Lung (tissue), 12 donors: ENCODE results near the gene DDX56. TPM values are rescaled to one million over a fixed set of nuclear protein-coding genes. Genes with fewer than 3 reads are reported as not detected.

Experiments used
- ATAC-seq: fragments of 200-7000 bp; cut with Tn5 transposase; one replicate; pipeline ENCODE4 v1.9.1; 2020; ENCODE audit warnings: moderate number of reproducible peaks; ENCODE audit not compliant: insufficient read depth, low FRiP score
- DNase-seq, 3 donors: peaks; one replicate each; pipeline ENCODE4 v3.0.0-alpha.2; 2013 to 2017
- H3K27ac ChIP-seq, 2 donors: one replicate each; pipeline ENCODE4 v1.5.1; 2013; ENCODE audit warnings: mild to moderate bottlenecking in 2 of 2, moderate library complexity in 2 of 2, control low read depth in 1 of 2, inconsistent platforms in 1 of 2, low read depth in 1 of 2, low read length in 1 of 2
- H3K27me3 ChIP-seq, 3 donors: one replicate each; pipeline ENCODE4 v1.5.1; 2013; ENCODE audit warnings: low read length in 2 of 3; ENCODE audit not compliant: control insufficient read depth in 3 of 3, insufficient read depth in 3 of 3
- H3K36me3 ChIP-seq, 4 donors: one replicate each; pipeline ENCODE4 v1.5.1; 2013; ENCODE audit warnings: low read length in 4 of 4, mild to moderate bottlenecking in 1 of 4, moderate library complexity in 1 of 4; ENCODE audit not compliant: control insufficient read depth in 4 of 4, insufficient read depth in 4 of 4
- H3K4me1 ChIP-seq, 5 donors: one replicate each; pipeline ENCODE4 v1.5.1; 2013; ENCODE audit warnings: low read length in 5 of 5, mild to moderate bottlenecking in 2 of 5, moderate library complexity in 1 of 5; ENCODE audit not compliant: control insufficient read depth in 5 of 5, insufficient read depth in 5 of 5
- H3K4me3 ChIP-seq: one replicate; pipeline ENCODE4 v1.5.1; 2013; ENCODE audit warnings: mild to moderate bottlenecking, control low read depth, moderate library complexity
- H3K9ac ChIP-seq, 2 donors: one replicate each; pipeline ENCODE4 v1.5.1; 2013; ENCODE audit warnings: low read length in 2 of 2, control low read depth in 1 of 2; ENCODE audit not compliant: insufficient read depth in 1 of 2
- H3K9me3 ChIP-seq, 4 donors: one replicate each; pipeline ENCODE4 v1.5.1; 2013; ENCODE audit warnings: low read length in 3 of 4, mild to moderate bottlenecking in 1 of 4, moderate library complexity in 1 of 4; ENCODE audit not compliant: control insufficient read depth in 4 of 4, insufficient read depth in 3 of 4
- WGBS, 2 donors: extraction: QIAGEN DNeasy Blood & Tissue Kit; methylation state at CpG; one replicate each; pipeline ENCODE4 v1.1.7; 2013; 5-methylcytosine and 5-hydroxymethylcytosine counted together
- polyA plus RNA-seq, 2 donors: library from polyadenylated mRNA; stranded (reverse); fragments of 200-250 nt; gene quantifications; one replicate each; pipeline ENCODE4 v1.2.1, GENCODE V29; 2013
- total RNA-seq, 2 donors: library from RNA; depleted of rRNA in 1 of 2; stranded (reverse); fragments of >200 nt in 1 of 2; gene quantifications; one replicate each; pipeline ENCODE4 v1.2.1, GENCODE V29; 2014 to 2021
- TF ChIP-seq, protein P1 (sequence below): IDR thresholded peaks from 2 replicates; pipeline ENCODE4 v1.5.1; 2012; ENCODE audit warnings: mild to moderate bottlenecking; ENCODE audit errors: control extremely low read depth, extremely low read depth
- donor health status: control.
- donor health status: control.
- donor health status: Bipolar disorder and iron deficiency.
- donor health status: healthy.
- donor health status: DM: yes; HTN: yes; CAD: no.

Gene DDX56
- total and polyA plus RNA-seq, 4 donors = 45.9 to 67.5 (median 58.2) TPM

DNA sequence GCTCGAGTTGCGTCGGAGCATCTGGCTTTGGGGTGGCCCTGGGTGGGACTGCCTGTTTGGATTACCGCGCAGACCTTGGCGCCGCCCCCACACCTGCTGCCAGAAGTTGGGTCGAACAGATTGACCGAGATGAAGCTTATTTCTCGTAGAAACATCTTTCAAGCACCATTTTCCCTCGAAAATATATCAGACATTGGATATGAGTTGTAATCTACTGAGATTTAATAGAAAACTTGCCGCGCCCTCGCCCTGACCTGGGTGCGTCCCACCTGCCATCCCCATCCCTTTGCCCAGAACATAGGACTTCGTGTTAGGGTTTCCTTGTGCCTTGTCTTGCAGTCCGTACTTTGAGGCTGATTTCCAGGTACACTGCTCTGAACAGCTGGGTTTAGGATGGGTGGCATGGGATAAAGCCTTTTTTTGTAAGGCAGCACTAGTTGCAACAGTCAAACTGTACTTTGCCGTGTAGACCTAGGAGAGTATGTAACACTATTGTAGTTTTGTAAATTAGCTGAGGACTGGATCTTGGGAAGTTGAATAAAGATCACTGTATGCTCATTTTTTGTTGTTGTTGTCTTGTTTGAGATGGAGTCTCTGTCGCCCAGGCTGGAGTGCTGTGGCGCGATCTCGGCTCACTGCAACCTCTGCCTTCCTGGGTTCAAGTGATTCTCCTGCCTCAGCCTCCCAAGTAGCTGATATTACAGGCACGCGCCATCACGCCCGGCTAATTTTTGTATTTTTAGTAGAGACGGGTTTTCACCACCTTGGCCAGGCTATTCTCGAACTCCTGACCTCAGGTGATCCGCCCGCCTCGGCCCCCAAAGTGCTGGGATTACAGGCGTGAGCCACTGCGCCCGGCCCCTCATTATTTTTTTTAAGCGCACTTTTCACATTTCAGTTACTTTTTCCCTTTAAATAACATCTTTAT lies 33.7 kb upstream of the DDX56 start:
- Histone ChIP-seq H3K9ac (peak overlapping the region; percentile 71 to 98), H3K36me3 (peaks cover 0 to 3% (median under 1%) of the 10 kb centered on the region in 4 donors), H3K27ac (peak overlapping the region; percentile 93 to 95), H3K9me3 (no peaks in the 10 kb centered on the region), H3K27me3 (no peaks in the 10 kb centered on the region), H3K4me1 (peaks cover 0 to 9% (median 3%) of the 10 kb centered on the region in 5 donors), H3K4me3 (peak overlapping the region; percentile 80)
- 48 to 49% methylated on average over 35 of the region's 35 CpGs for WGBS, 2 donors
- TF ChIP-seq, protein P1, sequence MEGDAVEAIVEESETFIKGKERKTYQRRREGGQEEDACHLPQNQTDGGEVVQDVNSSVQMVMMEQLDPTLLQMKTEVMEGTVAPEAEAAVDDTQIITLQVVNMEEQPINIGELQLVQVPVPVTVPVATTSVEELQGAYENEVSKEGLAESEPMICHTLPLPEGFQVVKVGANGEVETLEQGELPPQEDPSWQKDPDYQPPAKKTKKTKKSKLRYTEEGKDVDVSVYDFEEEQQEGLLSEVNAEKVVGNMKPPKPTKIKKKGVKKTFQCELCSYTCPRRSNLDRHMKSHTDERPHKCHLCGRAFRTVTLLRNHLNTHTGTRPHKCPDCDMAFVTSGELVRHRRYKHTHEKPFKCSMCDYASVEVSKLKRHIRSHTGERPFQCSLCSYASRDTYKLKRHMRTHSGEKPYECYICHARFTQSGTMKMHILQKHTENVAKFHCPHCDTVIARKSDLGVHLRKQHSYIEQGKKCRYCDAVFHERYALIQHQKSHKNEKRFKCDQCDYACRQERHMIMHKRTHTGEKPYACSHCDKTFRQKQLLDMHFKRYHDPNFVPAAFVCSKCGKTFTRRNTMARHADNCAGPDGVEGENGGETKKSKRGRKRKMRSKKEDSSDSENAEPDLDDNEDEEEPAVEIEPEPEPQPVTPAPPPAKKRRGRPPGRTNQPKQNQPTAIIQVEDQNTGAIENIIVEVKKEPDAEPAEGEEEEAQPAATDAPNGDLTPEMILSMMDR = no peak
- no peak for DNase-seq
- no peak for ATAC-seq

DNA sequence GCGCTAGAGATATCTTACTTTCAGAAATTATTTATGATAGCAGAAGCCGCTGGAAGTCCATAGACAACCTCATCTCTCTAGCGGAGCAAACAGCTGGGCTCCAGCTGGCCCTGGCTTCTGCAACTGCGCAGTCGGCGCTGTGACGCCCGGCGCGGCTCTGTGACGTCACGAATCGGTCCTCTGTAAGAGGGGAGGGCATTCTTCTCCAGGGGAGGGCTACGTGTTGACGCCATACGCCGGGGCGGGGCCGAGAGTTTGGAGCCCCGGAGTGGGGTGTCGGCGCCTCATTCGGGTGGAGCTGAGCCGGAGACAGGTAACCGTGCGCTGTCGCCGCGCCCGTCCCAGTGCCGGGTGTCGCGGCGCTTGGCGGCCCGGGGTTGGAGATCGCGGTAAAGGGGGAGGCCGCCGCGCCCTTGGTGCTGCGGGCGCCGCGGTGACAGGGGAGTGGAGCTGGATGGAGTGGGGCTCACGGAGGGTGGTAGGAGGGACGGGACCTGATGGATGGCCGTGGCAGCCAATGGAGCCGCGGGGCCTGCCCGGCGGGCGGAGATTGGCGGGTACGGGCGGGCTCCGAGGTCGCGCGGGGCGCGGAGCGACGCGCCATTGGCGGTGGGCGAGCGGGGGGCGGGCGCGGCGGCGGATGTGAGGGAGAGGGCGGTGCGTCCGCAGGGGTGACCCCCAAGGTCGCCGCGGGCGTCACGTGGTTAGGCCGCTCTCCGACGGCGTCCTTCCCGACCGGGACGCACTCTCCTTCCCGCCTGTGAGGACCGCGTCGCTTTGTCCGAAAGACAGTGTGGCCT lies 32.8 kb upstream of the DDX56 start, which contains the start of gene OGDH:
TSS of gene OGDH (plus strand) at position 287 of the 800 bp plus-strand sequence. CDS start 17,717 bp downstream, outside the sequence.
- 0% methylated on average over 62 to 86 of the region's 93 CpGs for WGBS, 2 donors
- no peaks in the 10 kb centered on the region for H3K27me3 ChIP-seq
- H3K36me3 ChIP-seq = peaks cover 0 to 3% (median under 1%) of the 10 kb centered on the region in 4 donors
- H3K4me3 ChIP-seq = peak within 1 kb of the TSS; percentile 80
- DNase-seq (peak; percentile 99 to 100 (median 99)), ATAC-seq (peak; percentile 98)
- peaks cover 0 to 9% (median 3%) of the 10 kb centered on the region in 5 donors for H3K4me1 ChIP-seq
- TF ChIP-seq, protein P1 = no peak
- peak within 1 kb of the TSS; percentile 97 to 99 for H3K27ac ChIP-seq
- peak within 1 kb of the TSS; percentile 71 to 98 for H3K9ac ChIP-seq
- no peaks in the 10 kb centered on the region for H3K9me3 ChIP-seq

DNA sequence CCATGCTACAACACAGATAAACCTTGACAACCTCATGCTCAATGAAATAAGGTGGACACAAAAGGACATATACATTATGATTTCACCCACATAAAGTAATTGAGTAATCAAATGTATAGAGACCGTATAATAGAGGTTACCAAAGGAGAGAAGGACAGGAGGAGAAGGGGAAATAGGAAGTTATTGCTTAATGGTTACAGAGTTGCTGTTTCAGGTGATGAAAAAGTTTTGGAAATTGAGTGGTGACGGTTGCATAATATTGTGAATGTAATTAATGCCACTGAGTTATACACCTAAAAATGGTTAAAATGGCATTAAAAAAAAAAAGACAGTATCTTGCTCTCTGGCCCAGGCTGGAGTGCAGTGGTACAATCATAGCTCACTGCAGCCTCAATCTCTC lies 31.2 kb upstream of the DDX56 start:
- ATAC-seq (no peak), DNase-seq (no peak)
- 39 to 75% methylated on average over 2 of the region's 2 CpGs for WGBS, 2 donors
- Histone ChIP-seq H3K9me3 (no peaks in the 10 kb centered on the region), H3K9ac (no peak overlapping the region), H3K27me3 (no peaks in the 10 kb centered on the region), H3K4me1 (peaks cover 0 to 9% (median 3%) of the 10 kb centered on the region in 5 donors), H3K36me3 (peaks cover 0 to 3% (median under 1%) of the 10 kb centered on the region in 4 donors), H3K27ac (no peak overlapping the region), H3K4me3 (no peak overlapping the region)
- TF ChIP-seq, protein P1 = no peak
